ENCODE results near the gene ZNF432.
"Not testable (repeated sequence)": the region's sequence is repeated elsewhere in the genome, so short reads cannot be mapped to it uniquely, and the experiment has no call there.

DNA sequence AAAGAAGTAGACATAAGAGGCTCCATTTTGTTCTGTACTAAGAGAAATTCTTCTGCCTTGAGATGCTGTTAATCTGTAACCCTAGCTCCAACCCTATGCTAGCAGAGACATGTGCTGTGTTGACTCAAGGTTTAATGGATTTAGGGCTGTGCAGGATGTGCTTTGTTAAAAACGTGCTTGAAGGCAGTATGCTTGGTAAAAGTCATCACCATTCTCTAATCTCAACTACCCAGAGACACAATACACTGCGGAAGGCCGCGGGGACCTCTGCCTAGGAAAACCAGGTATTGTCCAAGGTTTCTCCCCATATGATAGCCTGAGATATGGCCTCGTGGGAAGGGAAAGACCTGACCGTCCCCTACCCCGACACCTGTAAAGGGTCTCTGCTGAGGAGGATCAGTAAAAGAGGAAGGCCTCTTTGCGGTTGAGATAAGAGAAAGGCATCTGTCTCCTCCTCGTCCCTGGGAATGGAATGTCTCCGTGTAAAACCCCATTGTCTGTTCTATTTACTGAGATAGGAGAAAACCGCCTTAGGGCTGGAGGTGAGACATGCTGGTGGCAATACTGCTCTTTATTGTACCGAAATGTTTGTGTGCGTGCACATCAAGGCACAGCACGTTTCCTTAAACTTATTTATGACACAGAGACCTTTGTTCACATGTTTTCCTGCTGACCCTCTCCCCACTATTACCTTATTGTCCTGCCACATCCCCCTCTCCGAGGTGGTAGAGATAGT is 22.2 kb downstream of the ZNF432 start:
- TF ChIP-seq, protein P1, sequence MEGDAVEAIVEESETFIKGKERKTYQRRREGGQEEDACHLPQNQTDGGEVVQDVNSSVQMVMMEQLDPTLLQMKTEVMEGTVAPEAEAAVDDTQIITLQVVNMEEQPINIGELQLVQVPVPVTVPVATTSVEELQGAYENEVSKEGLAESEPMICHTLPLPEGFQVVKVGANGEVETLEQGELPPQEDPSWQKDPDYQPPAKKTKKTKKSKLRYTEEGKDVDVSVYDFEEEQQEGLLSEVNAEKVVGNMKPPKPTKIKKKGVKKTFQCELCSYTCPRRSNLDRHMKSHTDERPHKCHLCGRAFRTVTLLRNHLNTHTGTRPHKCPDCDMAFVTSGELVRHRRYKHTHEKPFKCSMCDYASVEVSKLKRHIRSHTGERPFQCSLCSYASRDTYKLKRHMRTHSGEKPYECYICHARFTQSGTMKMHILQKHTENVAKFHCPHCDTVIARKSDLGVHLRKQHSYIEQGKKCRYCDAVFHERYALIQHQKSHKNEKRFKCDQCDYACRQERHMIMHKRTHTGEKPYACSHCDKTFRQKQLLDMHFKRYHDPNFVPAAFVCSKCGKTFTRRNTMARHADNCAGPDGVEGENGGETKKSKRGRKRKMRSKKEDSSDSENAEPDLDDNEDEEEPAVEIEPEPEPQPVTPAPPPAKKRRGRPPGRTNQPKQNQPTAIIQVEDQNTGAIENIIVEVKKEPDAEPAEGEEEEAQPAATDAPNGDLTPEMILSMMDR (IDR thresholded peaks at IDR 0.05; ENCODE audit: insufficient read depth, low read length) = not testable (repeated sequence)
- not testable (repeated sequence) for TF ChIP-seq POLR2AphosphoS5 (IDR thresholded peaks at IDR 0.05; ENCODE audit: low read depth); GABPA (IDR thresholded peaks at IDR 0.05; ENCODE audit: low read depth); SPI1 (IDR thresholded peaks at IDR 0.05; ENCODE audit: borderline replicate concordance, low read depth)
- TF ChIP-seq, protein P2, sequence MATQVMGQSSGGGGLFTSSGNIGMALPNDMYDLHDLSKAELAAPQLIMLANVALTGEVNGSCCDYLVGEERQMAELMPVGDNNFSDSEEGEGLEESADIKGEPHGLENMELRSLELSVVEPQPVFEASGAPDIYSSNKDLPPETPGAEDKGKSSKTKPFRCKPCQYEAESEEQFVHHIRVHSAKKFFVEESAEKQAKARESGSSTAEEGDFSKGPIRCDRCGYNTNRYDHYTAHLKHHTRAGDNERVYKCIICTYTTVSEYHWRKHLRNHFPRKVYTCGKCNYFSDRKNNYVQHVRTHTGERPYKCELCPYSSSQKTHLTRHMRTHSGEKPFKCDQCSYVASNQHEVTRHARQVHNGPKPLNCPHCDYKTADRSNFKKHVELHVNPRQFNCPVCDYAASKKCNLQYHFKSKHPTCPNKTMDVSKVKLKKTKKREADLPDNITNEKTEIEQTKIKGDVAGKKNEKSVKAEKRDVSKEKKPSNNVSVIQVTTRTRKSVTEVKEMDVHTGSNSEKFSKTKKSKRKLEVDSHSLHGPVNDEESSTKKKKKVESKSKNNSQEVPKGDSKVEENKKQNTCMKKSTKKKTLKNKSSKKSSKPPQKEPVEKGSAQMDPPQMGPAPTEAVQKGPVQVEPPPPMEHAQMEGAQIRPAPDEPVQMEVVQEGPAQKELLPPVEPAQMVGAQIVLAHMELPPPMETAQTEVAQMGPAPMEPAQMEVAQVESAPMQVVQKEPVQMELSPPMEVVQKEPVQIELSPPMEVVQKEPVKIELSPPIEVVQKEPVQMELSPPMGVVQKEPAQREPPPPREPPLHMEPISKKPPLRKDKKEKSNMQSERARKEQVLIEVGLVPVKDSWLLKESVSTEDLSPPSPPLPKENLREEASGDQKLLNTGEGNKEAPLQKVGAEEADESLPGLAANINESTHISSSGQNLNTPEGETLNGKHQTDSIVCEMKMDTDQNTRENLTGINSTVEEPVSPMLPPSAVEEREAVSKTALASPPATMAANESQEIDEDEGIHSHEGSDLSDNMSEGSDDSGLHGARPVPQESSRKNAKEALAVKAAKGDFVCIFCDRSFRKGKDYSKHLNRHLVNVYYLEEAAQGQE (IDR thresholded peaks at IDR 0.05; ENCODE audit: insufficient replicate concordance, low read depth) = not testable (repeated sequence)
